NCI-H2029 (cell line): ENCODE data around the gene CAMTA1.

Source experiments
- DNase-seq: peaks from one replicate; lab custom pipeline; 2025; lab: John Stamatoyannopoulos, UW

The CAMTA1 gene

GRCh38 chr1:7006996-7007871 lies 222.0 kb downstream of the CAMTA1 start:
- DNase-seq = no peak

- no peak for DNase-seq
These were observed 222.6 kb downstream of the CAMTA1 start for GRCh38 chr1:7007902-7008301.

GRCh38 chr1:7008331-7008730 lies 223.1 kb downstream of the CAMTA1 start:
- no peak for DNase-seq

GRCh38 chr1:7008975-7009740 lies 223.9 kb downstream of the CAMTA1 start:
- no peak for DNase-seq

GRCh38 chr1:7009741-7010525 lies 224.7 kb downstream of the CAMTA1 start:
- no peak for DNase-seq

- no peak for DNase-seq
These were observed 225.4 kb downstream of the CAMTA1 start for GRCh38 chr1:7010534-7011200.

GRCh38 chr1:7011826-7012225 lies 226.6 kb downstream of the CAMTA1 start:
- DNase-seq = no peak

GRCh38 chr1:7012461-7012924 lies 227.2 kb downstream of the CAMTA1 start:
- DNase-seq = no peak

GRCh38 chr1:7013833-7014639 lies 228.8 kb downstream of the CAMTA1 start:
- DNase-seq = no peak

GRCh38 chr1:7014640-7014930 lies 229.3 kb downstream of the CAMTA1 start:
- no peak for DNase-seq

- DNase-seq = no peak
These were observed 229.8 kb downstream of the CAMTA1 start for GRCh38 chr1:7015022-7015421.

GRCh38 chr1:7018351-7018750 lies 233.1 kb downstream of the CAMTA1 start:
- DNase-seq = no peak

GRCh38 chr1:7018826-7019225 lies 233.6 kb downstream of the CAMTA1 start:
- no peak for DNase-seq

- DNase-seq = no peak
These were observed 234.3 kb downstream of the CAMTA1 start for GRCh38 chr1:7019510-7019909.

- no peak for DNase-seq
These were observed 236.8 kb downstream of the CAMTA1 start for GRCh38 chr1:7022058-7022457.

GRCh38 chr1:7025013-7025412 lies 239.8 kb downstream of the CAMTA1 start:
- DNase-seq = no peak

- no peak for DNase-seq
These were observed 240.9 kb downstream of the CAMTA1 start for GRCh38 chr1:7026169-7026568.

GRCh38 chr1:7032992-7033391 lies 247.7 kb downstream of the CAMTA1 start:
- DNase-seq = no peak

GRCh38 chr1:7036386-7036785 lies 251.1 kb downstream of the CAMTA1 start:
- DNase-seq = no peak

- DNase-seq = no peak
These were observed 254.5 kb downstream of the CAMTA1 start for GRCh38 chr1:7039590-7040220.
